Measurements from ENCODE around the gene ZSWIM4. TPM values are rescaled to one million over a fixed set of nuclear protein-coding genes. Genes with fewer than 3 reads are reported as not detected.
A peak's percentile ranks its signal among the peaks of the same experiment; 100 is the strongest.

The ZSWIM4 gene
- polyA plus RNA-seq, 2 of the 4 experiments (the other 2 are of a cell fraction), result 1.6 to 3.4 TPM

DNA sequence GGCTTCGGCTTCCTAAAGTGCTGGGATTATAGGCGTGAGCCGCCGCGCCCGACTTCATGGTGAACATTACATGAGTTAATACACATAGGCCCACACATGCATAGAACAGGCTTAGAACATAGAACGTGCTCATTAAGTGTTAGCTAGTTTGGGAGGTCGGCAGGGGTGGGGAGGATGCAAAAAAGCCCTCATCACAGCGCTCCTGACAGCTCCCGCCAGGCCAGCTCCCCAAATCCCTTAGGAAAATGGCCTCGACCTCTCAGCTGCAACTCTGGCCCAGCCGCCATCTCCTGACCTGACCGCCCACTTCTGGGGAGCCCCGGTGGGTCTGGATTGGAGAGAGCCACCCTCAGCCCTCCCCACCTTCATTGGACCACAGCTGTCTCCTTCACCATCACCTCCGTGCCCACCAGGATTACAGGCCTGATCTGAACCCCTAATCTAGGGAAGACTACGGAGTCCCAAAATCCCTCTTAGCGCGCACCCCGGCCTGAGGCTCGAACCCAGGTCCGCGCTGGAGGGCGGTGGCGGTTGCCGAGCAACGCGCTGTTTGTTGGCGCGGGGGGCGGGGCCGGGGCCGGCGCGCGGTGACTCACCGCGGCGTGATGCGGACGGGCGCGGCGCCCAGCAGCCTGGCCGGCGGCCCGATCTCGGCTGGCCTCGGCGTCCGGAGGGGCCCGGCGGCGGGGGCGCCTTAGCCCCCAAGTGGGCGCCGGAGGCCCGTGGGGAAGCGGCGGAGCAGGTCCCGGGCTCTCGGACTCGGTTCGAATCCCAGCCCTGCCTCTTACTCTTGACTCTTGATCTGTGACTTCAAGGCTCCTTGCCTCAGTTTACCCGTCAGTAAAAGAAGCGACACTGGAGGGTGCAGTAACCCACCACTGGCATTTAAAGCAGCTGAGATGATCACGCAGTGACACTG is 55.0 kb downstream of the ZSWIM4 start:
- TF ChIP-seq RFX5 (IDR thresholded peaks at IDR 0.05) (no peak), HDAC2 (IDR thresholded peaks at IDR 0.05) (no peak), FOSL2 (IDR thresholded peaks at IDR 0.05) (peak; percentile 78), FOSL2 (CRISPR knock-in tag; IDR thresholded peaks at IDR 0.05) (peak; percentile 97), BHLHE40 (IDR thresholded peaks at IDR 0.05; ENCODE audit: low read depth, low read length) (no peak), HEYL (CRISPR knock-in tag; IDR thresholded peaks at IDR 0.05) (peak; percentile 95), TFCP2L1 (CRISPR knock-in tag; IDR thresholded peaks at IDR 0.05) (peak; percentile 73; the same call in 1 of the 2 replicates), MAFK (IDR thresholded peaks at IDR 0.05; ENCODE audit: partially characterized antibody) (no peak), GATA3 (IDR thresholded peaks at IDR 0.05; ENCODE audit: borderline replicate concordance) (no peak), TP53 (CRISPR knock-in tag; IDR thresholded peaks at IDR 0.05) (peak; percentile 85; the same call in 1 of the 2 replicates), HOXB13 (CRISPR knock-in tag; IDR thresholded peaks at IDR 0.05; ENCODE audit: low read depth) (peak; percentile 98), CHD2 (IDR thresholded peaks at IDR 0.05; ENCODE audit: low read length, partially characterized antibody) (no peak), NFE2L2 (conservative IDR thresholded peaks at IDR 0.05; ENCODE audit: low read length) (no peak), EHF (CRISPR knock-in tag; IDR thresholded peaks at IDR 0.05) (peak; percentile 99), EP300 (IDR thresholded peaks at IDR 0.05) (peak in 1 of 2 experiments; percentile 48; a peak in 1 of 5 replicates), JUN (IDR thresholded peaks at IDR 0.05) (0 out of 5 replicates have a peak, but pooled peaks of 1 of the 2 experiments have one; percentile 39), ZSCAN20 (CRISPR knock-in tag; IDR thresholded peaks at IDR 0.05) (peak; percentile 89; the same call in 1 of the 2 replicates), NPAS2 (CRISPR knock-in tag; IDR thresholded peaks at IDR 0.05; ENCODE audit: borderline replicate concordance) (peak; percentile 60; the same call in 1 of the 2 replicates), FOXS1 (CRISPR knock-in tag; IDR thresholded peaks at IDR 0.05) (peak; percentile 94), SMC3 (IDR thresholded peaks at IDR 0.05) (no peak), ZNF302 (CRISPR knock-in tag; IDR thresholded peaks at IDR 0.05) (peak; percentile 99), JUNB (IDR thresholded peaks at IDR 0.05) (peak; percentile 46; the same call in 1 of the 2 replicates), RNF2 (IDR thresholded peaks at IDR 0.05; ENCODE audit: borderline replicate concordance, low read depth) (no peak), ATOH8 (CRISPR knock-in tag; IDR thresholded peaks at IDR 0.05; ENCODE audit: low read depth) (peak; percentile 98), HOXA7 (CRISPR knock-in tag; IDR thresholded peaks at IDR 0.05) (peak; percentile 96), HOXB5 (CRISPR knock-in tag; IDR thresholded peaks at IDR 0.05) (peak; percentile 96), FOSB (CRISPR knock-in tag; IDR thresholded peaks at IDR 0.05) (peak; percentile 92), CTCF (IDR thresholded peaks at IDR 0.05) (no peak)
- TF ChIP-seq, protein P1, sequence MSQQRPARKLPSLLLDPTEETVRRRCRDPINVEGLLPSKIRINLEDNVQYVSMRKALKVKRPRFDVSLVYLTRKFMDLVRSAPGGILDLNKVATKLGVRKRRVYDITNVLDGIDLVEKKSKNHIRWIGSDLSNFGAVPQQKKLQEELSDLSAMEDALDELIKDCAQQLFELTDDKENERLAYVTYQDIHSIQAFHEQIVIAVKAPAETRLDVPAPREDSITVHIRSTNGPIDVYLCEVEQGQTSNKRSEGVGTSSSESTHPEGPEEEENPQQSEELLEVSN (IDR thresholded peaks at IDR 0.05; ENCODE audit: borderline replicate concordance, low read depth), result 0 out of 2 replicates have a peak, but pooled peaks have one; percentile 10
- Histone ChIP-seq H3K4me3 (peak overlapping the region; percentile 30; the same call in 2 of the 3 replicates), H3K27ac (peak overlapping the region; percentile 100), H3K9me3 (no peaks in the 10 kb centered on the region), H3K4me1 (peaks cover 77% of the 10 kb centered on the region), H3K4me2 (peak overlapping the region; percentile 93)
- FAIRE-seq (no peak), ATAC-seq (0 out of 6 replicates have a peak, but pooled peaks of 1 of the 2 experiments have one; percentile 8), DNase-seq (ENCODE audit: low read depth in 1 of 2, low spot score in 1 of 2) (peak in 1 of 2 experiments; percentile 83)
- ChIA-PET CTCF (interaction anchor here (1.3 to 20.6 kb wide), 4 partner anchors 11 to 101 kb away, joined by 3 to 271 read pairs (median 60); no protein-coding TSS in a partner anchor), POLR2A (interaction anchor here (0.7 to 2.1 kb wide), 6 partner anchors 10 to 686 kb away, joined by 3 to 10 read pairs (median 4); partner anchors contain the start of gene ZSWIM4)
- WGBS (ENCODE audit: missing lambda C conversion rate), result 43% methylated on average over 21 of the region's 66 CpGs

All from A549 (cell line).